ENCODE measurements around the gene GAL3ST2.
"Not testable (repeated sequence)": the region's sequence is repeated elsewhere in the genome, so short reads cannot be mapped to it uniquely, and the experiment has no call there.

GAL3ST2 gene

GRCh38 chr2:241775223-241776177 lies 1.1 kb upstream of the GAL3ST2 start:
- H3K27me3 ChIP-seq = peaks cover 51% of the 10 kb centered on the region
- no peak overlapping the region for H3K27ac ChIP-seq
- peaks cover under 1% of the 10 kb centered on the region for H3K9me3 ChIP-seq
- no peak overlapping the region for H3K4me3 ChIP-seq (ENCODE audit: low read depth in 1 of 2, low read length in 1 of 2)
- H3K4me1 ChIP-seq (ENCODE audit: control insufficient read depth in 1 of 2, insufficient read depth in 1 of 2, low read depth in 1 of 2, low read length in 1 of 2) = peaks cover 0 to 7% of the 10 kb centered on the region in 2 experiments
- no peaks in the 10 kb centered on the region for H3K36me3 ChIP-seq
- TF ChIP-seq CTCF (IDR thresholded peaks at IDR 0.05) = no peak

GRCh38 chr2:241777170-241777685 lies 606 bp downstream of the GAL3ST2 start:
- Histone ChIP-seq H3K27me3 (peaks cover 38% of the 10 kb centered on the region), H3K4me3 (ENCODE audit: low read depth in 1 of 2, low read length in 1 of 2) (no peak overlapping the region), H3K9me3 (peaks cover 16% of the 10 kb centered on the region), H3K4me1 (ENCODE audit: control insufficient read depth in 1 of 2, insufficient read depth in 1 of 2, low read depth in 1 of 2, low read length in 1 of 2) (no peaks in the 10 kb centered on the region), H3K36me3 (no peaks in the 10 kb centered on the region), H3K27ac (no peak overlapping the region)
- no peak for TF ChIP-seq CTCF (IDR thresholded peaks at IDR 0.05)

GRCh38 chr2:241777686-241778627 lies 1.3 kb downstream of the GAL3ST2 start:
- Histone ChIP-seq H3K27ac (no peak overlapping the region), H3K4me1 (ENCODE audit: control insufficient read depth in 1 of 2, insufficient read depth in 1 of 2, low read depth in 1 of 2, low read length in 1 of 2) (no peaks in the 10 kb centered on the region), H3K9me3 (peaks cover 16% of the 10 kb centered on the region), H3K36me3 (no peaks in the 10 kb centered on the region), H3K4me3 (ENCODE audit: low read depth in 1 of 2, low read length in 1 of 2) (no peak overlapping the region), H3K27me3 (peaks cover 34% of the 10 kb centered on the region)
- TF ChIP-seq CTCF (IDR thresholded peaks at IDR 0.05) = no peak

GRCh38 chr2:241780939-241781569 lies 4.4 kb downstream of the GAL3ST2 start:
- H3K9me3 ChIP-seq = peaks cover 16% of the 10 kb centered on the region
- TF ChIP-seq CTCF (IDR thresholded peaks at IDR 0.05) = no peak
- peaks cover 6% of the 10 kb centered on the region for H3K27me3 ChIP-seq
- no peaks in the 10 kb centered on the region for H3K4me1 ChIP-seq (ENCODE audit: control insufficient read depth in 1 of 2, insufficient read depth in 1 of 2, low read depth in 1 of 2, low read length in 1 of 2)
- H3K36me3 ChIP-seq = no peaks in the 10 kb centered on the region
- no peak overlapping the region for H3K4me3 ChIP-seq (ENCODE audit: low read depth in 1 of 2, low read length in 1 of 2)
- no peak overlapping the region for H3K27ac ChIP-seq

GRCh38 chr2:241782053-241782452 lies 5.4 kb downstream of the GAL3ST2 start:
- H3K4me3 ChIP-seq (ENCODE audit: low read depth in 1 of 2, low read length in 1 of 2); H3K36me3 ChIP-seq; H3K27me3 ChIP-seq; H3K27ac ChIP-seq; H3K4me1 ChIP-seq (ENCODE audit: control insufficient read depth in 1 of 2, insufficient read depth in 1 of 2, low read depth in 1 of 2, low read length in 1 of 2): not testable (repeated sequence)
- H3K9me3 ChIP-seq = peaks cover 16% of the 10 kb centered on the region

Measured in neutrophil (primary cell).